HG02571 (cell line): ENCODE data around the gene BYSL.
"Not testable (repeated sequence)": the region's sequence is repeated elsewhere in the genome, so short reads cannot be mapped to it uniquely, and the experiment has no call there.

Experiments used
- ATAC-seq: cut with Tn5 transposase; IDR thresholded peaks from one replicate; pipeline ENCODE4 v1.9.1; 2021; ENCODE audit warnings: mild to moderate bottlenecking, moderate library complexity; ENCODE audit not compliant: unreplicated experiment

BYSL gene

DNA sequence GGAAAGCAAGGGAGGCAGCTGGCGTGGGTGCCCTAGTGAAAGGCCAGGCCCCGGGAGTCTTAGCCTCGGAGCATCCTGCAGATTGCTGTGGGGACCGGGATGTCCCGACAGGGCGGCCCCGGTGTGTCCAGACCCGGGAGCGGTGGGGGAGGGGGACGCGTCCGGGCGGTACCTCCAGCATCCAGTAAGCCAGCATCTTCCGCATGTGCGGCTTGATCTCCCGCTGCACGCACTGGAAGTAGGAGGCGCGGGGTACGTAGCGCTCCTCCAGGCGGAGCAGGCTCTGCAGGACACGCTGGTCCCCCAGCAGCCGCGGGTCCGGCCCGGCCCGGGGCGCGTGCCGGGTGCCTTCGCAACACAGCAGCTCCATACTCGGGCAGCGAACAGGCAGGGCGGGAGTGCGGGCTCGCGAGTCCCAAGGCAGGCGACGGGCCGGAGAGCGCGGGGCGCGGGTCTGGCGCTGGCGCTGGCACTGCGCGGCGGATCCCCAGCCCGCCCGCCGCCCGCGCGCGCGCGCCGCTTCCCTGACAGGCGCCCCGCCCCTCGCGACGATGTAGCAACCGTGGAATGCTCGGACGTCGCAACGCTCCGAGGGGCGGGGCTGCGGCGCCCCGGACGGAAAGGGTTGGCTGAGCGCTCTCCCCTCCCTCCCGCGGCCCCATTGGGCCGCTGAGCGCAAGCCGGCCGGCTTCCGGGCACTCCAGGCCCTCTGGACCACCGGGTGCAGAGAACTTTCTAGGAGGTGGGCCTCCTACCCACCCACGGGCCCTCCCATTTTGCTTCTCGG lies 20.2 kb downstream of the BYSL start, which contains the start of gene CCND3:
CCND3 (minus strand) TSS at position 529 of the 787 bp plus-strand sequence; CDS start at position 370, 159 bp downstream.
- ATAC-seq, result peak; percentile 85

GRCh38 chr6:41942067-41942851 lies 21.0 kb downstream of the BYSL start:
- no peak for ATAC-seq

DNA sequence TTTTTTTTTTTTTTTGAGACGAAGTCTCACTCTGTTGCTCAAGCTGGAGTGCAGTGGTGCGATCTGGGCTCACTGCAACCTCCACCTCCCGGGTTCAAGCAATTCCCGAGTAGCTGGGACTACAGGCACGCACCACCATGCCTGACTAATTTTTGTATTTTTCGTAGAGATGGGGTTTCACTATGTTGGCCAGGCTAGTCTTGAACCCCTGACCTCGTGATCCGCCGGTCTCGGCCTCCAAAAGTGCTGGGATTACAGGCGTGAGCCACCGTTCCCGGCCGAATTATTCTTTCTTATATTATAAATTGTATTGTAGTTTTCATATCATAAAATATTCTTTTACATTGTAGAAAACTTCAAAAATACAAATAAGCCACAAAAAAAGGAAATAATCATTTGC lies 21.6 kb downstream of the BYSL start:
- not testable (repeated sequence) for ATAC-seq

GRCh38 chr6:41943456-41943855 lies 22.2 kb downstream of the BYSL start:
- no peak for ATAC-seq

DNA sequence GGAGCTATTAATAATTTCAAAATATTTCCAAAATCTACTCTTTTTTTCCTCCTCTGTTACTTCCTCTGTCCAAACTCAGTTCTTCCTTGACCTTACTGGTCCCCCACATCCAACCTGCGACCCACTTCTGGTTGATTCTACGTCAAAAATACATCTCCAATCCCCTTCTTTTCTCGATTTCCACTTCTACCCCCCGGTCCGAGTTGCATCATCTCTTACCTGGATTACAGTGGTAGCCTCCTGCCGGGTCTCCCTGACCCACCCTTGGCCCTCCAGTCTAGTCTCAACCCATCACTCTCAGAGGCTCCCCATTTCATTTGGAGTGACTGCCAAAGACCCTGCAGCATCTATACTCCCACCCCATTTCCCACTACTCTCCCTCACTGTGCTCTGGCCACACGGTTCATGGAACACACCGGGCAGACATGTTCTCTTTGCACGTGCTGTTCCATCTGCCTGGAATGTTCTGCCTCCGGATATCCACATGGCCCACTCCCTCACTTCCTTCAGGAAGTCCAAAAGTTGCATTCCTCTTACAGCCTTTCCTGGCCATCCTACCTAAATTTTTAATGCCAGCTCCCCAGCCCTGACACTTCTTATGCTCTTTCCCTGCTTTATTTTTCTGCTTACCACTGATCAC lies 26.4 kb downstream of the BYSL start:
- no peak for ATAC-seq

- no peak for ATAC-seq
Measured at GRCh38 chr6:41954668-41955067, 33.4 kb downstream of the BYSL start.

GRCh38 chr6:41955412-41955811 lies 34.1 kb downstream of the BYSL start:
- no peak for ATAC-seq

DNA sequence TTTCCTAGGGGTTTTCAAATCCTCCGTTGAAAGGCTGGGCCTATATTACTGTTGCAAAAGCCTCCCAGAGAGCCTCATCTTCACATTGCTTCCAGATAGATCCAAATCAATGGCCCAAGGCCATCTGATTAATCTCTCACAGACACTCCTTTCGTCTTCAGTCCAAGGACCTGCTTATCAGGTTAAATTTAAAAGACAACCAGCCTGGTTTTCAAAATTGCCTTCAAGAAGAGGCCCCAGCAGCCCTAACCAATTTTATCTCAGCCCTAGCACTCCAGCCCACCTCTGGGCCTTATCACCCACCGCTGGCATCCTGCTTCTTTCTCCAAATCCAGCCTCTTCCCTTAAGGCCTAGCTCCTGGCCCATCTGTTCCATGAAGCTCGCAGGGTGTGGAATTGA lies 35.8 kb downstream of the BYSL start:
- ATAC-seq, result no peak

DNA sequence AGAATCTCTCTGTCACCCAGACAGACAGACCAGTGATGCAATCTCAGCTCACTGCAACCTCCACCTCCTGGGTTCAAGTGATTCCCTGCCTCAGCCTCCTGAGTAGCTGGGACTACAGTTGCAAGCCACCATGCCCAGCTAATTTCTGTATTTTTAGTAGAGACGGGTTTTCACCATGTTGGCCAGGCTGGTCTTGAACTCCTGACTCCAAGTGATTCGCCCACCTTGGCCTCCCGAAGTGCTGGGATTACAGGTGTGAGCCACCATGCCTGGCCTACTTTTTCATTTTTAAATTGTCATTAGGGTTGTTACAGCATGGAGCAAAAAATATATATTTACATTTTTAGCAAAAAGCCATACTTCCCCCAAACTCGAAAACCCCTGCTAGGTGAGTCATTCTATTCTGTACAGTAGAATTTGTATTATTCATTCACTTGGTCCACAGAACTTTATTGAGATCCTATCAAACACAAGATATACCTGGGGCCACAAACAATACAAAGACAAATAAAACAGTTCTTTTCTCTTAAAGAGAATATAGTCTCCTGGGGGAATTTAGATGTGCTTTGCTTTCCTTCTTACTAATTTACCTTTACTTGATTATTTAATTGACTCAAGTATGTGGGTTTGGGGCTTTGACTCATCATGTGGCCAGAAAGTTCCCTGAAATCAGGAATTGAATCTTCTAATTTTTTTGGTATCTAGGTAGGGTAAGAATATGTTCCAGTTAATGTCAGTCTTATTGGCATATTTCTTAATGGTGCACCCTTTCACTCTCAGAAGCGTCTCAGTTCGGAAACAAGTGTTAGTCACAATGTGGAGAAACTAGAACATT lies 36.9 kb downstream of the BYSL start:
- no peak for ATAC-seq

DNA sequence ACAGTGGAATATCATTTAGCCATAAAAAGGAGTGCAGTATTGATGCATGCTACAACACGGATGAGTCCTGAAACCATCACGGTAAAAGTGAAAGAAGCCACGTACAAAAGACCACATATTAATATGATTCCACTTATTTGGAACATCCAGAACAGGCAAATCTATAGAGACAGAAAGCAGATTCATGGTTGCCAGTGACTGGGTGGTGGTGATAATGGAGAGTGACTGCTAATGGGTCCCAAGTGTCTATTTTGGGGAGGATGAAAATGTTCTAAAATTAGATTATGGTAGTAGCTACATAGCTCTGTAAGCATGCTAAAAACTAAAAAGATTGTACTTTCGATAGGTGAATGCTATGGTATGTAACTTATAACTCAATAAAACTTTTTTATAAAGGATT lies 38.7 kb downstream of the BYSL start:
- ATAC-seq, result no peak

DNA sequence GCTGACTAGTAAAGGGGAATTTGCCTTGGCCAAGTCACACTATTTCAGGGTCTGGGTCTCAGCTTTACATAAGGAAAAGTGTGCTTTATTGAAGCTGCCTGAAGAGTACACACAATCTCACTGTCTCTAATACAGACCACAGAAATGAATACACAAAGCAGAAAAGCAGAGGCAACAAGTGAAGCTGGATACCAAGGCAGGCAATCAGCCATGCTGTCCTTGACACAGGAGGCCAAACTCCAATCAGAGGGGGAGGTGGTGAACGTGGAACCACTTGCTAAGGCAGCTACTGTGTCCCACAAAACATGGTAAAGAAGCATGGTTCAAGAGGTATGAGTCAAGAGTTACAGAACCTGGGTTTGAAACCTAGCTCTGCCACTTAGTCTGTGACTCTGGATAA lies 42.1 kb downstream of the BYSL start:
- no peak for ATAC-seq

GRCh38 chr6:41964201-41964887 lies 43.0 kb downstream of the BYSL start:
- no peak for ATAC-seq

DNA sequence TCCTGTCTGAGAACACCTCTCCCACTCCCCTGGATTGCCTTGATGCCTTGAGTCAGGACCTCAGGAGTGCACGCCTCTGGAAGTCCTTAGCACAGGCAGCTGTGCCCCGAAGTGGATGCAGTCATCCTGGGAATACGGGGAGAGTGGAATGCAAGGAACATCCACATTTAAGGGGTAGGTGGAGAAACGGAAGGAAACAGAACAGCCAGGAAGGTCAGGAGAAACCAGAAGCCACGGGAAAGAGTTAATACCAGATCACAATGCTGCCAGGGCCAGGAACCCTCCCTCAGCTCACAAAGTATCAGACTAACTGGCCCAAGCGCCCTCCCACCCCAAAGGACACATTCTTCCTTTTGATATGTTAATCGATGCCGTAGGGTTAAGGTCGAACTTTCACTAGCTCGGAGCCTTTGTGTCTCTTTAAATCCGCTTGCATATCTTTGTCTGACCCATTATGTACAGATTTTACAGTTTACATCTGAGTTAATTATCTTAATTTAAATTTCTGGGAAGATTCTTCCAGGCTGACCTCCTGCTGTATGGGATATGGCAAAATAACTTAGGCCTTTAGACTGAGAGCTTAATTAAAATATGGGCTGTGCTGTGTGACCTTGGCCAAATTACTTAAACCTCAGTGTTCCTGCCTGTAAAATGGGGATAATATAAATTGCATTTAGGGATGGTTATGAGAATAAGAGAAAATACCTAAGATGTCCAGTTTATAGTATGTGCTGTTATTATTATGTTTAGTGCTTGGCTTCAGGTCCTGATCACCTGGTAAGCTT lies 44.3 kb downstream of the BYSL start:
- ATAC-seq, result no peak

DNA sequence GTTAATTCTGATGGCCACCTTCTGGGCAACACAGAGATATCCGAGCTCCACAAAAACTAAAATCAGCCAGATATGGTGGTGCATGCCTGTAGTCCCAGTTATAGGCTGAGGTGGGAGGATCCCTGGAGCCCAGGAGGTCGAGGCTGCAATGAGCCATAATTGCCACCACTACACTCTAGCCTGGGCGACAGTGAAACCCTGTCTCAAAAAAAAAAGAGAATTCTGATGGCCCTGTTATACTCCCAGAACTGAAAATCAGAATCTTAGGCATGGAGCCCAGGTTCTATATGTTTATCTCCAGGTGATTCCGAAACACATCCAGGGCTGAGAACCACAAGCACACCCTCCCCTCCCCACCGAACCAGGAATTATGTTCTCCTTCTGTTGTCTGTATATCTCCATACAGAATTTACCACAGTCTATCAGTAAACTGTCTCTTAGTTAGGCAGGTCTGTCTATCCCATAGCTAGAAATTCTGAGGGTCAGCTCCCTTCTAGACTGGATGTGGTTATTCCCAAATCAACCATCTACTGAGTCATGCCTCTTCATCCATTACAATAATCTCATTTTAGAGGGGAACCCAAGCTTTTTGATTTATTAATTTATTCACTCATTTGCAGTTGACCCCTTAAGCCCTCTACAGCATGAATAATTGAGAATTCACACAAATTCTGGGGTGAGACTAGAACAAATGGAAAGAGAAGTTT lies 45.1 kb downstream of the BYSL start:
- no peak for ATAC-seq

- ATAC-seq, result no peak
Measured at GRCh38 chr6:41966961-41967311, 45.6 kb downstream of the BYSL start.

GRCh38 chr6:41967312-41968287 lies 46.3 kb downstream of the BYSL start:
- no peak for ATAC-seq

- ATAC-seq, result no peak
Measured at GRCh38 chr6:41970436-41970846, 49.1 kb downstream of the BYSL start.

- ATAC-seq, result no peak
Measured at GRCh38 chr6:41972826-41973225, 51.5 kb downstream of the BYSL start.
